Left renal cortex interstitium (tissue), 4 donors: ENCODE data around the gene ENO3. TPM values are rescaled to one million over a fixed set of nuclear protein-coding genes. Genes with fewer than 3 reads are reported as not detected.
"Not testable (repeated sequence)": the region's sequence is repeated elsewhere in the genome, so short reads cannot be mapped to it uniquely, and the experiment has no call there.

Experiments used
- DNase-seq, 4 donors: peaks; one replicate each; pipeline ENCODE4 v3.0.0-alpha.2; 2013; ENCODE audit warnings: low read depth in 4 of 4, low spot score in 2 of 4, missing footprints in 1 of 4
- polyA plus RNA-seq, 4 donors: library from polyadenylated mRNA; unstranded; fragments of 120-200 nt; gene quantifications; one replicate each; pipeline ENCODE4 v1.2.1, GENCODE V29; 2013; ENCODE audit not compliant: insufficient read length in 4 of 4

Gene ENO3
- 10 to 100 TPM; 17.7 to 35.0 (median 26.8) TPM for polyA plus RNA-seq

- DNase-seq, result no peak
Measured at GRCh38 chr17:4950746-4951204, at the start of gene ENO3. ENO3 (plus strand) TSS chr17:4951119; CDS start chr17:4951830, 711 bp downstream.

GRCh38 chr17:4901648-4902344 is 49.1 kb upstream of the ENO3 start:
- no peak for DNase-seq

GRCh38 chr17:4902540-4902939 is 48.4 kb upstream of the ENO3 start:
- DNase-seq, result no peak

GRCh38 chr17:4903051-4903818 is 47.7 kb upstream of the ENO3 start, which contains the start of gene CHRNE:
CHRNE (minus strand) TSS chr17:4903098; CDS start chr17:4903063, 35 bp downstream.
- peak in 2 of 4 donors; percentile 71 to 83 for DNase-seq

- not testable (repeated sequence) for DNase-seq
Measured at GRCh38 chr17:4906642-4907041, 44.3 kb upstream of the ENO3 start.

- DNase-seq, result no peak
Measured at GRCh38 chr17:4908301-4908700, 42.6 kb upstream of the ENO3 start.

GRCh38 chr17:4908711-4909496 is 42.0 kb upstream of the ENO3 start:
- peak in 3 of 4 donors; percentile 65 to 78 (median 78) for DNase-seq

GRCh38 chr17:4913994-4914393 is 36.9 kb upstream of the ENO3 start:
- DNase-seq, result no peak

GRCh38 chr17:4914551-4914950 is 36.4 kb upstream of the ENO3 start:
- not testable (repeated sequence) for DNase-seq

- no peak for DNase-seq
Measured at GRCh38 chr17:4919511-4920047, 31.3 kb upstream of the ENO3 start.

- DNase-seq, result no peak
Measured at GRCh38 chr17:4920351-4921048, 30.4 kb upstream of the ENO3 start.

- DNase-seq, result no peak
Measured at GRCh38 chr17:4921320-4921719, 29.6 kb upstream of the ENO3 start.

GRCh38 chr17:4926577-4927335 is 24.2 kb upstream of the ENO3 start:
- DNase-seq, result not testable (repeated sequence)

GRCh38 chr17:4928881-4929280 is 22.0 kb upstream of the ENO3 start:
- no peak for DNase-seq

- no peak for DNase-seq
Measured at GRCh38 chr17:4931963-4932362, 19.0 kb upstream of the ENO3 start, which contains the start of gene GP1BA. GP1BA (plus strand) TSS chr17:4932277; CDS start chr17:4932605, 328 bp downstream.

GRCh38 chr17:4932756-4933155 is 18.2 kb upstream of the ENO3 start:
- DNase-seq, result no peak

GRCh38 chr17:4933646-4934045 is 17.3 kb upstream of the ENO3 start:
- DNase-seq, result no peak

GRCh38 chr17:4934173-4934979 is 16.5 kb upstream of the ENO3 start:
- no peak for DNase-seq
